ENCODE results near the gene RAB7A.

The RAB7A gene

DNA sequence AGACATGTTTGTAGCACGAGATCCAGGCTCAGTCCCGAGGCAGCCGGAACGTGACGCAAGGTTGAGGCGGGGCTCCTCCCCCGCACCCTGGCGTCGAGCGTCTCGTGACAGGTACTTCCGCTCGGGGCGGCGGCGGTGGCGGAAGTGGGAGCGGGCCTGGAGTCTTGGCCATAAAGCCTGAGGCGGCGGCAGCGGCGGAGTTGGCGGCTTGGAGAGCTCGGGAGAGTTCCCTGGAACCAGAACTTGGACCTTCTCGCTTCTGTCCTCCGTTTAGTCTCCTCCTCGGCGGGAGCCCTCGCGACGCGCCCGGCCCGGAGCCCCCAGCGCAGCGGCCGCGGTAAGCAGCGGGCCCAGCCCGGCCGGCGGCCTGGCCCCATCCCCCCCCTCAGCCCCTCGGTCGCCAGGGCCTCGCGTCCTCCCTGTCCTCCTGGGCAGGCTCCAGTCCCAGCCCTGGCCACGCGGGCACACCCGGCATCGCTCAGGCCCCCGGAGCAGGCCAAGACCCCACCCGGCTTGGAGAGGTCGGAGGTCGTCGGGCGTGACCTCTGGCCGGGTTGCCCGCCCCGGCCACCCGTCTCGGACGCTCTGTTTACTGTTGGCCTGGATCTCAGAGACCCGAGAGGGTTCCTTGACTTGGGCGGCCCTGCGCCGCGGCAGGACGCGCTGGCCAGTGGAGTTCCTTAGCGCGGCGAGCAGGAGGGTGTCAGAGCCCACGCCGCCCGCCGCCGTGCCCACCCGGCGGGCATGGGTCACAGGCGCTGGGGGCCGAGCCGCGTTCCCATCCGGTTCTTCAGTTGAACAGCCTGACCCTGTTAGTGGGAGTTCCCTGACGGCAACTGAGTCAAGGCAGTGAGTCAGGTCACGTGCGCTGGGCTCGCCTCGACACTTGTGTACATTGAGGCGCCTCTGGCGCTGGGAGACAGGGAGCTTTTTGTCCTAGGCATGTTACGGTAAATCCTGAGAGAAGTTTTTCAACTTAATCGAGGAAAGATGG is at the start of gene RAB7A:
TSS of gene RAB7A (plus strand) at position 161 of the 994 bp plus-strand sequence. CDS start 69,185 bp downstream, outside the sequence.
- peak; percentile 98 for DNase-seq

DNA sequence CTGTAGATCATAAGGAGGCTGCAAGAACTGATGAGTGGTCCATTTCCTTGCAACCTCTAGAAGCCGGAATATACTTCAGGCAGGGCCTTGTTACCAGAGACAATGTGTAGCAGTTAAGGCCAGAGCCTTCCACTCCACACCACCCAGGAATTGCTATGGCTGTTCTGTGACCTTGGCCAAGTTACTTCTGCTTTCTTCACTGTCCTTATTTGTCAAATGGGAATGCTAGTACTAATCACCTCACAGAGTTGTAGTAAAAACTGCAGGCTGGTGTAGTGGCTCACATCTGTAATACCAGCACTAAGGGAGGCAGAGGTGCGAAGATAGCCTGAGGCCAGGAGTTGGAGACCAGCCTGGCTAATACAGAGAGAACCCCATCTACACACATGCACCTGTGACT is 46.6 kb upstream of the RAB7A start:
- no peak for DNase-seq

- DNase-seq, result peak; percentile 96
Measured at GRCh38 chr3:128680603-128681368, 45.2 kb upstream of the RAB7A start.

- DNase-seq, result no peak
Measured at GRCh38 chr3:128681369-128681829, 44.6 kb upstream of the RAB7A start.

- DNase-seq, result no peak
Measured at GRCh38 chr3:128683957-128684356, 42.0 kb upstream of the RAB7A start.

GRCh38 chr3:128684986-128685726 is 40.8 kb upstream of the RAB7A start:
- no peak for DNase-seq

DNA sequence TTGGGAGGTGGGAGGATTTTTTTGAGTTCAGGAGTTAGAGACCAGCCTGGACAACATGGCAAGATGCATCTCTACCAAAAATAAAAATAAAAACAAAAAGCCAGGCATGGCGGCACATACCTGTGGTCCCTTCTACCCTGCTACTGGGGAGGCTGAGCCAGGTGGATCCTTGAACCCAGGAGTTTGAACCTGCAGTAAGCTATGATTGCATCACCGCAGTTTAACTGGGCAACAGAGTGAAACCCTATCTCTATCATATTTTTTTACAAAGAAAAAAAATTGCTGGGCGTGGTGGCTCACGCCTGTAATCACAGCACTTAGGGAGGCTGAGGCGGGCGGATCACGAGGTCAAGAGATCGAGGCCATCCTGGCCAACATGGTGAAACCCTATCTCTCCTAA is 39.5 kb upstream of the RAB7A start:
- no peak for DNase-seq

- DNase-seq, result no peak
Measured at GRCh38 chr3:128689060-128689459, 36.9 kb upstream of the RAB7A start.

DNA sequence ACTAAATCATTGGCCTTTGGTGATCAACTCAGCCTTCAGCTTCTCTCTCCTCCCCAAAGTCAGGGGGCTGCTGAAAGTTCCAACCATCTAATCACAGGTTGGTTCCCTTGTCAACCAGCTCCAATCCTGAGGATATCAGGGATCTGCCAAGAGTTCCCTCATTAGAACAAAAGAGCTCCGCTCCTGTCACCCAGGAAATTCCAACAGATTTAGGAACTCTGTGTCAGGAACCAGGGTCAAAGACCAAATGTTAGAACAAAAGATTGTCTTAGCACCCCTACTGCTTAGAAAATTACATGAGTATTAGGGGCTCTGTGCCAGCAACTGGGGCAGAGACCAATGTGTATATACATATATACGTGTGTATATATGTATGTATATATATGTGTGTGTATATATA is 32.3 kb upstream of the RAB7A start:
- no peak for DNase-seq

DNA sequence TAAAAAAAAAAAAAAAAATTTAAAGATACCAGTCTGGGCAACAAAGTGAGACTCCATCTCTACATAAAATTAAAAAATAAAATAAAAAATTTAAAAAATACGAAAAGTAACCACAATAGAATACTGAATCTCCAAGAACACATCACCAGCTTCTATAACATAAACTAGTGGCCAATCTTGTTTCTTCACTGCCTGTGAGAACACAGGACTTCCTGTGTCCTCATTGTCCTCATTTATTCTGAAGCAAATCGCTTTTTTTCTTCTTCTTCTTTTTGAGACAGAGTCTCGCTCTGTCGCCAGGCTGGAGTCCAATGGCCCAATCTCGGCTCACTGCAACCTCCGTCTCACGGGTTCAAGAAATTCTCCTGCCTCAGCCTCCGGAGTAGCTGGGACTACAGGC is 28.6 kb upstream of the RAB7A start:
- DNase-seq, result no peak

DNA sequence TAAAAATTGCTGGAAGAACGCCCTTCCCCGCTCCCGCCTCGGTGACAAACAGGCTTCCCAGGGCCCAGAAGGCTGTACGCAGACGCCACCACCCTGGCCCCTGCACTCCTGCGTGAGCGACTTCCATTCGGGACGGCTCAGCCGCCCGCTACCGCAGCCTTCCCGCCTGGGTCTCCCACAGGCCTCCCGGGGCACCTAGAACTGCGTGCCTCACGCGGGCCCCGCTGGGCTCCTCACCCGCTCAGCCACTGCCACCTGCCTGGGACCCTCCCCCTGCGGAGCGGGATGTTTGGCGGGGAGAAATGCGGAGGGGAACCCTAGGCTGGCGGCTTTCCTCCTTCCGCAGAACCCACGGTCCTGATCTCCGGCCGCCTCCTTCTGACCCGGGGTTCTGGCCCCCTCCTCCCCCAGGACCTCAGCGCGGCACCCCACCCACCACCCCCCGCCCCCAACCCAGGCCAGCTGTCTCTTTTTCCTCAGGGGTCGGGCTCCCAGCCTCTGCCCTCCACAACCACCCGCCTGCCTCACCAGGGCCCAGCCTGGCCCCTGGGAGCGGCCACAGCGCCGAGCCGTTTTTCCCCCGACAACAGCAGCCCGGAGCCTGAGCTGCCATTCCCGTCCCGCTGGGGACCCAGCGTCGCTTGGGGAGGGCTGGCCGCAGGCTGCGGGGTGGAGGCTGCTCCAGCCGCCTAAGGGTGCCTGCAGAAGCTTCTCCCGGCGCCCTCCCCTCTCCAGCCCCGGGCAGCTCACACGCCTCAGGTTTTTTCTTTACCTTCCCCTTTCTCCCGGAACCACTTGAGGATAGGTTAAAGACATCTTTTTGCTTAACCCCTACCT is 27.6 kb upstream of the RAB7A start:
- peak; percentile 26 for DNase-seq

DNA sequence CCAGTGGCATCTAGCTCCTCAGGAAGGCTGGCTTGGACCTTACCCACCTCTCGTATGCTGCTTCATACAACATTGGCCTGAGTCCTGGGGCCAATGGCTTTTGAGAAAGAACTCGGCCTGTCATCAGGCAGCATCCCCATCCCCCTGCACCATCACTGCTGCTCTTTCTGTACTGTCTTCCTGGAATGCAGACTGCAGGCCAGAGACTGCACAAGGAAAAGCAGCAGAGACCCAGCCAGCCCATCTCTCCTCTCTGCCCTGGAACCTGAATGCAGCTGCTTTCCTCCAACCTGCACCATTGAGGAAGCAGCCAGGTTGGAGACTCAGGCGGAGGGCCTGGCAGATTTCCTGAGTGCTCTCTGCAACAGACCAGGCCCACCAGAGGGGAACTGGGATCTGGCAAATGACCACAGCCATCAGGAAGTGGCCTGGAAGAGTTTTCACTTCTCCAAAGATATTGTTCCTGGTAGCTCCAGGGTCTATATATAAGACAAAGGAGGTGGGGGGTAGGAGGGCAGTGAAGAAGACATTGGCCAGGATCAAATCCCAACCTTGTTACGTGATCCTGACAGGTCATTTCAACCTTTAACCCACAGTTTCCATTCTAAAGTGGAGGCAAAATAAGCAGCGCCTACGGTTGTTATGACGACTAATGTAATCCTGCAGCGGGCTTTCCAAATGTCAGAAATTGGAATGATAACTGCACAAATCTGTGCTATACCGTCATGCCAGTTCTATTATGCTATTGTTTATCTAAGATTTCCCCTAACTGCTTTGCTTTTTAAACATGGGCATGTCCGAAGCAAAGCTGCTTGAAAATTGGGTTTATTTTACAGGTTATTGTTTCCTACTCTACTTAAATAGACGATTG is 24.4 kb upstream of the RAB7A start:
- DNase-seq, result no peak

DNA sequence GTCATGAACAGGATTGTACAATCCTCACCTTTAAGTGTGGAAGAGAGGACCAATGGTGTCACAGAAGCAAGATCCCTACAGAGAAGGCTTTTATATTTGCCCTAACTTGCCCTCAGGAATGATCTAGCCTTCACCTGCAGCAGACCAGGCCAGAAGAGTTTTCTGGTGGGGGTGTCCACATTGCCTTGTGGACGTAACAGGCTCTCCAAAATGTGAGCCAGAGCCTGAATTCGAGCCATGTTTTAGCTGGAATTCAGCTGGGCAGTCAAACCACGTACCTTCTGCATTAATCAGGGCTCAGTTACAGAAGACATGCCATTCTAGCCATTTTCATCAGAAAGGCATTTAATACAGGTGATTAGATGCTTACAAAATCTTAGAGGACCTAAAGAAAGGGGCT is 23.6 kb upstream of the RAB7A start:
- no peak for DNase-seq

- DNase-seq, result no peak
Measured at GRCh38 chr3:128703561-128703960, 22.4 kb upstream of the RAB7A start.

- no peak for DNase-seq
Measured at GRCh38 chr3:128706086-128706615, 19.8 kb upstream of the RAB7A start.

DNA sequence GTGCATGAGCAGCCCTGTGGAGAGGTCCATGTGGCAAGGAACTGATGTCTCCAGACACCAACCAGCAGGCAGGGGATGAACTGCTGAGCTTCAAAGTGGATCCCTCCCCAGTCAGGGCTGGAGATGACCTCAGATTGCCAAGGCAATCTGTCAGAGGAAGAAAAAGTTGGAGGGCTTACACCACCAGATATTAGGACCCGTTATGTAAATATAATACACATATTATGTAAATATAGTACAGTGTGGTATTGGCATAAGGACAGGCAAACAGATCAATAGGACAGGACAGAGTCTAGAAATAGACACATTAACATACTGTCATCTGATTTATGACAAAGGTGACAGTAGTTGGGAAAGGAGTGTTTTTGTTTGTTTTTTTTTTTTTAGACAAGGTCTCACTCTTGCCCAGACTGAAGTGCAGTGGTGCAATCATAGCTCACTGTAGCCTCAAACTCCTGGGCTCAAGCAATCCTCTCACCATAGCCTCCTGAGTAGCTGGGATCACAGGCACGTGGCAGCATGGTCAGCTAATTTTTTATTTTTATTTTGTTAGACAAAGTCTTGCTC is 18.0 kb upstream of the RAB7A start:
- no peak for DNase-seq

DNA sequence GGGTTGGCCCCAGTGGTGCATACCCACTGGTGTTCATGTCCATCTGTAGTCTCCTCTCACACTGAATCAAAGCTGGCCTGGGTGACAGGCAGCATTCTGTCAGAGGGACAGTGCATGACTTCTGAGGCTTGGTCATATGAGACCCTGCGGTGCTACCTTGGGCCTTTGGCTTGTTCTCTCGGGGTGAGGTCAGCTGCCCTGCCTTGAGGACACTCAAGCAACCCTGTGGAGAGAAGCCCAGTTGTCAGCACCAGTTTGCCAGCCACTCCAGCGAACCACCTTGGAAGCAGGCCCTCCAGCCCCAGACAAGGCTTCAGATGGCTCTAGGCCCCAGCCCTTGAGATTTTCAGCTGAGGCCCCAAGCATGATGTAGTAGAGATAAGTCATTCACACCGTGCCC is 16.9 kb upstream of the RAB7A start:
- DNase-seq, result no peak

GRCh38 chr3:128709506-128710210 is 16.3 kb upstream of the RAB7A start:
- no peak for DNase-seq

DNA sequence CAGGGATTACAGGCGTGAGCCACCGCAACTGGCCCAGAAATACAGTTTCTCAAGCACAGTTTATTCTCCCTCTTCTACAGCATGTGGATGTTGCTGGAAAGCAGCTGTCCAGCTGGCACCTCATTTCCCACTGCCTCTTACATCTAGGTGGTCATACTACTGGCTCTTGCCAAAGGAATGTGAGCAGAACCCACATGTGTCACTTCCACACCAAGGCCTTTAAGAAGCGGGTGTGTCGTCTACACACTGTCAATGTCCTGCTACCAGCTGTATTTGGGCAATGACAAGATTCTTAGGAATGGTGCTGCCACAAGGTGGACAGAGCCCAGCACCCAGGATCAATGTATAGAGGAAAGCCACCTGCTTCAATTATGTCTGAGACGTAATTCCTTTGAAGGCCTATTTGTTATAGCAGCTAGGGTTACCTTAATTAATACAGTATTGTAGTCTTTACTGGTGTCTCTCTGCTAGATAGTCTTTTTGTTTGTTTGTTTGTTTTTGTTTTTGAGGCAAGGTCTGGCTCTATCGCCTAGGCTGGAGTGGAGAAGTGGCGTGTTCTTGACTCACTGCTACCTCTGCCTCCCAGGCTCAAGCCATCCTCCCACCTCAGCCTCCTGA is 15.1 kb upstream of the RAB7A start:
- no peak for DNase-seq

Data from activated CD8-positive, alpha-beta memory T cell treated with anti-CD3 and anti-CD28 coated beads, Interleukin-2, amount 50 U/mL, for 4 hours (primary cell).